WERI-Rb-1 (cell line): ENCODE results near the gene ZNF17.

Experiments used
- DNase-seq: peaks from one replicate; pipeline ENCODE4 v3.0.0-alpha.2; 2020
- H3K27ac ChIP-seq: fragments of 250-450 bp; sonication (Bioruptor Pico); 2 replicates; pipeline ENCODE4 v1.5.1; 2020; ENCODE audit warnings: mild to moderate bottlenecking, moderate library complexity
- H3K27me3 ChIP-seq: fragments of 250-450 bp; sonication (Bioruptor Pico); 2 replicates; pipeline ENCODE4 v1.5.1; 2021; ENCODE audit warnings: mild to moderate bottlenecking, low read depth, moderate library complexity; ENCODE audit not compliant: insufficient read depth, severe bottlenecking
- H3K36me3 ChIP-seq: fragments of 250-450 bp; sonication (Bioruptor Pico); 2 replicates; pipeline ENCODE4 v1.5.1; 2020; ENCODE audit warnings: mild to moderate bottlenecking, moderate library complexity
- H3K4me3 ChIP-seq: 2 replicates; pipeline ENCODE4 v1.5.1; 2011; ENCODE audit warnings: low read depth, mild to moderate bottlenecking, control low read depth, low read length
- H3K9me3 ChIP-seq: fragments of 250-450 bp; sonication (Bioruptor Pico); 2 replicates; pipeline ENCODE4 v1.5.1; 2021; ENCODE audit warnings: mild to moderate bottlenecking, moderate library complexity; ENCODE audit not compliant: severe bottlenecking
- TF ChIP-seq, protein P1 (sequence below): IDR thresholded peaks from 2 replicates; pipeline ENCODE4 v1.5.1; 2011; ENCODE audit warnings: low read depth, mild to moderate bottlenecking, control low read depth, inconsistent platforms, low read length

The ZNF17 gene

DNA sequence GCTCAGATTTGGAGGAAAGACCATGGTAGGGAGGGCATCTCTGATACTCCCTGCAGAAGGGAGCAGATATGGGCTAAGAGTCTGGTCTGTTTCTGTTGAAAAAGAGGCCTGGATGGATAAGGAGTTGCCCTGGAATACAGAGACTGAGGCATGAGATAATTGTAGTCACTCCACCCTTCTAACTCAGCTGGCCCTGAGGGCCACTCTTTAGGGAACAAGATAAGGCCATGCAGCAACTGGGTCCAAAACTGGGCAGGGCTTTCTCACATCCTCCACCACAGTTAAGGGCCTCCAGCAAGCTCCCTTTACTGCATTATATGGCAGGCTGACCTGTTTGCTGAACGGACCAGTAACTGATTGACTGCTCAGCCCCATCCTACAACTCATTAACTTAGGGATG lies 25.5 kb downstream of the ZNF17 start:
- DNase-seq, result no peak
- Histone ChIP-seq H3K27me3 (no peaks in the 10 kb centered on the region), H3K27ac (no peak overlapping the region), H3K4me3 (peak overlapping the region; percentile 57), H3K36me3 (peaks cover 20% of the 10 kb centered on the region), H3K9me3 (peaks cover 2% of the 10 kb centered on the region)
- TF ChIP-seq, protein P1, sequence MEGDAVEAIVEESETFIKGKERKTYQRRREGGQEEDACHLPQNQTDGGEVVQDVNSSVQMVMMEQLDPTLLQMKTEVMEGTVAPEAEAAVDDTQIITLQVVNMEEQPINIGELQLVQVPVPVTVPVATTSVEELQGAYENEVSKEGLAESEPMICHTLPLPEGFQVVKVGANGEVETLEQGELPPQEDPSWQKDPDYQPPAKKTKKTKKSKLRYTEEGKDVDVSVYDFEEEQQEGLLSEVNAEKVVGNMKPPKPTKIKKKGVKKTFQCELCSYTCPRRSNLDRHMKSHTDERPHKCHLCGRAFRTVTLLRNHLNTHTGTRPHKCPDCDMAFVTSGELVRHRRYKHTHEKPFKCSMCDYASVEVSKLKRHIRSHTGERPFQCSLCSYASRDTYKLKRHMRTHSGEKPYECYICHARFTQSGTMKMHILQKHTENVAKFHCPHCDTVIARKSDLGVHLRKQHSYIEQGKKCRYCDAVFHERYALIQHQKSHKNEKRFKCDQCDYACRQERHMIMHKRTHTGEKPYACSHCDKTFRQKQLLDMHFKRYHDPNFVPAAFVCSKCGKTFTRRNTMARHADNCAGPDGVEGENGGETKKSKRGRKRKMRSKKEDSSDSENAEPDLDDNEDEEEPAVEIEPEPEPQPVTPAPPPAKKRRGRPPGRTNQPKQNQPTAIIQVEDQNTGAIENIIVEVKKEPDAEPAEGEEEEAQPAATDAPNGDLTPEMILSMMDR, result no peak

- H3K27ac ChIP-seq, result no peak overlapping the region
- peaks cover 2% of the 10 kb centered on the region for H3K9me3 ChIP-seq
- no peak for DNase-seq
- peaks cover 25% of the 10 kb centered on the region for H3K36me3 ChIP-seq
- TF ChIP-seq, protein P1, result no peak
- H3K27me3 ChIP-seq, result no peaks in the 10 kb centered on the region
- H3K4me3 ChIP-seq, result no peak overlapping the region
These were observed 27.0 kb downstream of the ZNF17 start for GRCh38 chr19:57437931-57438330.

DNA sequence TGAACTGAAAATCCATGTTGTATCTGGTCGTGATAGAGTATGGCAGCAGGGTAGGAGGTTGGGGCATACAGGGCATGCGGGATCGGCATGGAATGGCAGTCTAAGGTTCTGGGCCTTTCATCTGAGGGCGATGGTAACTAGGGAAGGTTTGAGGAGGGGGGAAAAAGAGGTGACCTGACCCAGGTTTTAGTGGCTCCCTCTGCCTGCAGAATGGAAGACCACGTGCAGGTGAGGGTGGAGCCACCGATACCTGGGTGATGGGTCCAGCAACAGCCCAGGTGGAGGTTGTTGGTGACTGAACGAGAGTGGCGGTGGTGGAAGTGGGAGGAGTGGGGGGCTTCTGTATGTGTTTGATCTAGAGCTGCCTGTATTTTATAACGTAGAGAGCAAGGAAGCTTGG lies 28.0 kb downstream of the ZNF17 start:
- Histone ChIP-seq H3K36me3 (peaks cover 35% of the 10 kb centered on the region), H3K27ac (no peak overlapping the region), H3K4me3 (no peak overlapping the region), H3K9me3 (peaks cover 2% of the 10 kb centered on the region), H3K27me3 (no peaks in the 10 kb centered on the region)
- TF ChIP-seq, protein P1, result no peak
- DNase-seq, result no peak

DNA sequence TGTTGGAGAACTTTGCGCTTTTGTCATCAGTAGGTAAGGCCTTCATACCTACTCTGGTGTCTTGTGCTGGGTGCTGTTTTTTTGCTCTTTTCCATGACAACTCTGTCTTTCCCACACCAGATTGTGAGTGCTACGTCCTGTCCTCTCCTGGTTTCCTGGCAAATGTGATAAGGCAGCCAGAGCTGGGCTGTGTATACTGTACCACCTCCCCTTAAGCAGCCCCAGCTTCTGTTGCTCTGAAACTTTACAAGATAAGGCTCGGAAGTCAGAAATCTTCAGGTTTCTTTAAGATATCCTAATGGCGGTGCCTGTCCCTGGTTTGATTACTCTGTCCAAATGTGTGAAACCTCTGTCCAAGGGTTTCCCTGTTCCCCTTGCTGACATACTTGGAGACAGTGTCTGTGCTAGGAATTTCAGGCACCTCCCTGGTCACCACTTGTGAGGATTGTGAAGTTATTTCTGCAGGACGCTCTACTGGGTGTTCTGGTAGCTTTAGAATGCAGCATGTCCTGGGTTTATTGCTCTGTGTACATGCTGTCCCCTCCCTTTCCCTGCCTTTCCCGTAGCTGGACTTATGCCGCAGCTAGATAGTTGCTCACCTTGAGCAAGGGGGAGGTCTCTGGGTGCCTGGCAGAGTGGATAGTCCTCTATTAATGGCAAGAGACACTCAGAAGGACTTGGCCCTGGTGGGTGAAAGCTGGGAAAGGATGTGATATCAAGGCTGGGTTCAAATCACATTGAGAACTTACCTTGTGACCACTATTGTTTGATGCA lies 31.2 kb downstream of the ZNF17 start:
- TF ChIP-seq, protein P1, result no peak
- Histone ChIP-seq H3K27ac (no peak overlapping the region), H3K9me3 (no peaks in the 10 kb centered on the region), H3K36me3 (peaks cover 52% of the 10 kb centered on the region), H3K27me3 (no peaks in the 10 kb centered on the region), H3K4me3 (no peak overlapping the region)
- DNase-seq, result no peak

- Histone ChIP-seq H3K9me3 (no peaks in the 10 kb centered on the region), H3K36me3 (peaks cover 44% of the 10 kb centered on the region), H3K4me3 (no peak overlapping the region), H3K27ac (no peak overlapping the region), H3K27me3 (no peaks in the 10 kb centered on the region)
- no peak for DNase-seq
- TF ChIP-seq, protein P1, result no peak
These were observed 32.2 kb downstream of the ZNF17 start for GRCh38 chr19:57443121-57443696.
